KOPT-K1 (cell line): Measurements from ENCODE around the gene ALKBH5.

Experiments
- H3K27ac ChIP-seq: fragments of 200-600 bp; sonication (generic); 2 replicates; pipeline ENCODE4 v1.5.1; 2016; ENCODE audit warnings: antibody characterized with exemption, mild to moderate bottlenecking, low read depth, low read length; ENCODE audit not compliant: poor library complexity, severe bottlenecking
- H3K36me3 ChIP-seq: fragments of 200-600 bp; sonication (generic); 2 replicates; pipeline ENCODE4 v1.5.1; 2017; ENCODE audit warnings: antibody characterized with exemption, mild to moderate bottlenecking, low read length, moderate library complexity; ENCODE audit not compliant: insufficient read depth
- H3K9me3 ChIP-seq: fragments of 200-600 bp; sonication (generic); 2 replicates; pipeline ENCODE4 v1.5.1; 2017; ENCODE audit warnings: antibody characterized with exemption, low read length, mild to moderate bottlenecking; ENCODE audit not compliant: insufficient read depth, poor library complexity, severe bottlenecking

Gene ALKBH5

DNA sequence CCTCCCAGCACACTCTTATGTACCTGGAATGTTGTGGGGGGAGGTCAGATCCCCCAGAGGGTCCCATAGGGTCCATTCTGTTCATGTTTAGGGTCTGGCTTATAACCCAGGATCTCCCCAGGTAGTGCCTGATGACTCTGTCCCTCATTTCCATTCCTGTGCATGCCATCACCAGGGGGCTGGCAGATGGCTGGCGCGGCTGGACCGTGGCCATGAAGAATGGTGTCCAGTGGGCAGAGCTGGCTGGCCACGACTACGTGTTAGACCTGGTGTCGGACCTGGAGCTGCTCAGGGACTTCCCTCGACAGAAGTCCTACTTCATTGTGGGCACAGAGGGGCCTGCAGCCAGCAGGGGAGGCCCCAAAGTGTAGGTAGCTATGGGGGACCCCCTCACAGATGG is 35.0 kb upstream of the ALKBH5 start:
- no peaks in the 10 kb centered on the region for H3K36me3 ChIP-seq
- H3K27ac ChIP-seq, result no peak overlapping the region
- H3K9me3 ChIP-seq, result no peaks in the 10 kb centered on the region

DNA sequence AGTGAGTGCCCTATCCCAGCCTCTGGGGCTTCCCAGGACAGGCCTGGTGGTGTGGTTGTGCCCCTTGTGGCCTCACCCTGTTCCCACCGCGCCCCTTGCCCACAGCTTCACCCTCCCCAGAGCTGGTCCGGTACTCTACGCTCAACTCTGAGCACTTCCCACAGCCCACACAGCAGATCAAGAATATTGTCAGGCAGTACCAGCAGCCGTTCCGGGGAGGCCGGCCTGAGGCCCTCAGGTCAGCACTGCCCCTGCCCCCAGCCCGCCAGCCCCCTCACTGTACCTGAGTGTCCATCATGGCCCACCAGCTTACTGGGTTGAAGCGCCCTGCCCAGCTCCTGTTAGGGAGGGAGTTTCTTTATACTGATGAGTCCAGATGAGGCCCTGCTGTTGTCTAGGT is 32.3 kb upstream of the ALKBH5 start:
- H3K36me3 ChIP-seq, result no peaks in the 10 kb centered on the region
- no peaks in the 10 kb centered on the region for H3K9me3 ChIP-seq
- no peak overlapping the region for H3K27ac ChIP-seq

DNA sequence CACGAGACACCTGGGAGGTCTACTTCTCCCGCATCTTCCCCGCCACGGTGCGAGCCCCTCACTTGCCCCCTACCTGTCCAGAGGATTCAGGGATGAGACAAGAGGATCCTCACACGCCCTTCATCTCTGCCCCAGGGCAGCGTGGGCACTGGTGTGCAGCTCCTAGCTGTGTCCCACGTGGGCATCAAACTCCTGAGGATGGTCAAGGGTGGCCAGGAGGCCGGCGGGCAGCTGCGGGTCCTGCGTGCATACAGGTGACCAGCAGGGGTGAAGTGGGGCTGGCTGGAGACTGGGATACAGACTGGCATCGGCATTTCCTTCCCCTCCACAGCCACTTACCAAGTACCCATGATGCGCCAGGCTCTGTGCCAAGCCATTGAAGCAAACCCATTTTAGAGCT is 28.4 kb upstream of the ALKBH5 start:
- H3K36me3 ChIP-seq, result no peaks in the 10 kb centered on the region
- H3K27ac ChIP-seq, result no peak overlapping the region
- H3K9me3 ChIP-seq, result no peaks in the 10 kb centered on the region

GRCh38 chr17:18156171-18156975 is 27.3 kb upstream of the ALKBH5 start:
- H3K27ac ChIP-seq, result no peak overlapping the region
- H3K9me3 ChIP-seq, result no peaks in the 10 kb centered on the region
- no peaks in the 10 kb centered on the region for H3K36me3 ChIP-seq

GRCh38 chr17:18156976-18157280 is 26.7 kb upstream of the ALKBH5 start:
- Histone ChIP-seq H3K36me3 (no peaks in the 10 kb centered on the region), H3K9me3 (no peaks in the 10 kb centered on the region), H3K27ac (no peak overlapping the region)

DNA sequence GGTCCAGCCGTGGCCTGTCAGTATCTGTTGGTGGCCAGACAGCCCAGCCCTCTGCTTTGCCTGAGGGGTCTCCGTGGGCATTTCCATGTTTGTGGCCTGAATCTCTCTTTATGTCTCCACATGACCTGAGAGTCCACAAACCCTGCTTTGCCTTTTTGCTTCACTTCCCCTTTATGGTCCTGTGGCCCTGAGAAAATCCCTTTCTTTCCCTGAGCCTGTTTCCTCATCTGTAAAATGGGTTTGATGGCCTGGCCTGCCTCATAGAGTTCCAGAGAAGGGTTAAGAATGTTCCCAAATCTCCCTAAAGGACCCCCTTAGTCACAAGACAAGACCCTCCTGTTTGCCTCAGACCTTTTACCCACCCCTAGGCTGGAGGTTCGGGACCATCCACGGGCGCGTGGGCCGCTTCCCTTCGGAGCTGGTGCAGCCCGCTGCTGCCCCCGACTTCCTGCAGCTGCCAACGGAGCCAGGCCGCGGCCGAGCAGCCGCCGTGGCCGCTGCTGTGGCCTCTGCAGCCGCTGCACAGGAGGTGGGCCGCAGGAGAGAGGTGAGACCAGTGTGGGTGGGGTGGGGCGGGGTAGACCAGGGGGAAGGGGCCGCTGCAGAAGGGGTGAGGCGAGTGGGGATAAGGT is 26.2 kb upstream of the ALKBH5 start:
- Histone ChIP-seq H3K27ac (no peak overlapping the region), H3K9me3 (no peaks in the 10 kb centered on the region), H3K36me3 (no peaks in the 10 kb centered on the region)

GRCh38 chr17:18158022-18158600 is 25.5 kb upstream of the ALKBH5 start:
- Histone ChIP-seq H3K36me3 (no peaks in the 10 kb centered on the region), H3K27ac (no peak overlapping the region), H3K9me3 (no peaks in the 10 kb centered on the region)

- no peaks in the 10 kb centered on the region for H3K36me3 ChIP-seq
- no peak overlapping the region for H3K27ac ChIP-seq
- H3K9me3 ChIP-seq, result no peaks in the 10 kb centered on the region
These were observed 24.0 kb upstream of the ALKBH5 start for GRCh38 chr17:18159551-18160120.

DNA sequence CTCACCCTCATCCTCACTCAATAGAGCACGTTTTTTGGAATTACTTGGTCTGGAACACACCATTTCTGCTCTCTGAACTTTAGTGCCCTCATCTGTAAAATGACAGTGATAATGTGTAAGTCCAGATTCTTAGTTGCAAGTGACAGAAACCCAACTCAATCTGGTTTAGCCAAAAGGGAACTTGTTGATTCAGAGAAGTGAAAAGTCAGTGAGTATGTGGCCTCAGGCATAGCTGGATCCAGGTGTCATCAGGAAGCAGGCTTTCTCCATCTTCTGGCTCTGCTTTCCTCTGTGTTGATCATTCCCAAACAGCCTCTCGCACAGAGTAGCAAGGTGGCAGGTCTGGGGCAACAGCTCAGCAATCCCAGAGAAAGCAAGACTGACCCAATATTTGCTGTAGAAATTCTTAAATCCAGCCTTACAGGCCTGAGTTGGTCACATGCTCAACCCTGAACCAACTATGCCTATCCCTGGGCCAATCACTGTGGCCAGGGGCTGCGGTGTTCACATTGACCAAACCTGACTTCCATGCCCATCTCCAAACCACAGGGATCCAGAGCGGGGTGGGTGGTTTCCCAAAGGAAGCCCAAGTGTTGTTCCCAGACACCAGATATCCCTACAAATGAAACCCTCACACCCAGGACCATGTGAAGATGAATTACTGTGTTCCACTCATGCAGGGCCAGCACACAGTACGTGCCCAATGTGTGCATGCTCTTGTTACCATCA is 23.3 kb upstream of the ALKBH5 start:
- no peak overlapping the region for H3K27ac ChIP-seq
- H3K36me3 ChIP-seq, result no peaks in the 10 kb centered on the region
- no peaks in the 10 kb centered on the region for H3K9me3 ChIP-seq

DNA sequence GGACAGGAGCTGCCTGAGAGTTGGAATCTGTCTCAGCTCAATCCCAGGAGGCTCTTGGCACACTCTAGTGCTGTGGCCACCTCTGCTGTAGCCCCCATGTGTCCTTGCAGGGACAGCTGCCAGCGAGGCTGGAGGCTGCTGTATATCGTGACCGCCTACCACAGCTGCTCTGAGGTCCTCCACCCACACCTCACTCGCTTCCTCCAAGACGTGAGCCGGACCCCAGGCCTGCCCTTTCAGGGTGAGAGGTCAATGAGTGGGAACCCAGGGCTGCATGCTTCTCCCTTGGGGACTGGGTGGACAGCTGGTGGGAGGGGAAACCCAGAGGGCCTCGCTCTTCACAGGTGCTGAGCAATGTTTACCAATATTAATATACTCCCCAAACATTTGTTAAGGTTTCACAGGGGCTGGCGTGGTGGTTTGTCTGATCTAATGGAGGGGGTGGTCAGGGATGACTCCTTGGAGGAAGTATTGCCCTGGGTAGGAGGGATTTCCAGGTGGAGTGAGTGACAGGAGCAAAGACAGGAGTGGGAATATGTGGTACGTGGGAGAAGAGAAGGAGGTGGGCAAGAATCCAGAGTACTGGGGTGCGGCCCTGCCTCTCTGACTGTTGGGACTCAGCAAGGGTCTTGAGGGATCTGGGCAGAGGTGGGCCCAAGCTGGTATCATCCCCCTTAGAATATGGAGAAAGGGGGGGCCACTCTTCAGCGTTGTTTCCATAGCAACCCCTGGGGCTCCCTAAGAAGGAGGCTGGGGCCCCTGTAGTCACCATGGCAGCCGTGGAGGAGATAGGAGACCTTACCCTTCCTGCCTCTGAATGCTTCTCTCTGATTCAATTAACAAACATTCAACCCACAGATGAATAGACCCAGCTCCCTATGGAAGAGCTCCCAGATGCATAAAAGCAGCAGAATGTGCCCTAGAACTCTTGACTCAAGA is 22.2 kb upstream of the ALKBH5 start:
- Histone ChIP-seq H3K9me3 (no peaks in the 10 kb centered on the region), H3K27ac (no peak overlapping the region), H3K36me3 (no peaks in the 10 kb centered on the region)

- no peaks in the 10 kb centered on the region for H3K9me3 ChIP-seq
- no peaks in the 10 kb centered on the region for H3K36me3 ChIP-seq
- H3K27ac ChIP-seq, result no peak overlapping the region
These were observed 20.1 kb upstream of the ALKBH5 start for GRCh38 chr17:18163547-18163946.

DNA sequence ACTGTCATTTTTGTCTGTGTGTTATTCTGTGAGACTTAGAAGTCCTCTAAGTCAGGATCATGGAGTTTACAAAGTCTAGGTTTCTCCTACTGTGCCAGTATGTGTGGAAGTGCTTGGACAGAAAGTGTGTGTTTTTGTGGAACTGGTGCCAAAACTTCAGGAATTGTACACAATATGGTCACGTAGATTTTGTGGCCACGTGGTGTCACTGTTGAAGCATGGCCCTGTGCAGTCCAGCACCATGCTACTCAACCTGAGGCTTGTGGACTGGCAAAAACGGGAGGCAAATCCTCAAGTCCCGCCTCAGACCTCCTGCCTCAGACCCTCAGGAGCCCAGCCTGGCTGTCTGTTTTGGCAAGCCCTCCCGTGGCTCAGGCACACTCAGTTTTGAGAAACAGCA is 16.7 kb upstream of the ALKBH5 start:
- no peak overlapping the region for H3K27ac ChIP-seq
- no peaks in the 10 kb centered on the region for H3K36me3 ChIP-seq
- no peaks in the 10 kb centered on the region for H3K9me3 ChIP-seq

GRCh38 chr17:18167421-18167820 is 16.2 kb upstream of the ALKBH5 start:
- Histone ChIP-seq H3K36me3 (no peaks in the 10 kb centered on the region), H3K27ac (no peak overlapping the region), H3K9me3 (no peaks in the 10 kb centered on the region)

- no peak overlapping the region for H3K27ac ChIP-seq
- no peaks in the 10 kb centered on the region for H3K9me3 ChIP-seq
- no peaks in the 10 kb centered on the region for H3K36me3 ChIP-seq
These were observed 10.9 kb upstream of the ALKBH5 start for GRCh38 chr17:18172531-18173278.
